IMR-90 (cell line): ENCODE data around the gene IRF4. TPM values are rescaled to one million over a fixed set of nuclear protein-coding genes. Genes with fewer than 3 reads are reported as not detected.

Experiments
- ATAC-seq: fragments of 200-7000 bp; cut with Tn5 transposase; 2 replicates; pipeline ENCODE4 v1.9.1; 2020; ENCODE audit warnings: low read depth, mild to moderate bottlenecking, moderate library complexity
- BruUV-seq: library from RNA; stranded (reverse); fragments of 400-500 nt; replicated peaks from 2 replicates; lab custom pipeline; 2021; lab: Mats Ljungman, UMichigan
- CTCF ChIA-PET: fragments of 300-600 bp; formaldehyde crosslinking; extraction: SDS; loops from one replicate; lab custom pipeline; 2021; ENCODE audit warnings: antibody characterized with exemption; lab: Yijun Ruan, JAX
- POLR2A ChIA-PET: fragments of 300-600 bp; sonication (Branson Sonifier 250); formaldehyde crosslinking; loops from one replicate; lab custom pipeline; 2022; ENCODE audit warnings: antibody characterized with exemption; ENCODE audit not compliant: unreplicated experiment; lab: Charles Lee
- DNase-seq: peaks from one replicate; pipeline ENCODE4 v3.0.0; 2013
- H2AFZ ChIP-seq: replicated peaks from 2 replicates; pipeline ENCODE3; 2013; ENCODE audit warnings: low read length, mild to moderate bottlenecking; ENCODE audit not compliant: poor library complexity
- H2AK5ac ChIP-seq: 2 replicates; pipeline ENCODE4 v1.6.1; 2013; ENCODE audit warnings: low read depth, low read length, inconsistent platforms
- H2AK9ac ChIP-seq: replicated peaks from 2 replicates; pipeline ENCODE3; 2013; ENCODE audit warnings: mild to moderate bottlenecking, low read depth, low read length, moderate library complexity; ENCODE audit not compliant: poor library complexity
- H2BK120ac ChIP-seq: 2 replicates; pipeline ENCODE4 v1.6.1; 2013; ENCODE audit warnings: low read depth, low read length, inconsistent platforms
- H2BK15ac ChIP-seq: 3 replicates; pipeline ENCODE4 v1.6.1; 2013; ENCODE audit warnings: low read depth, low read length, inconsistent platforms
- H2BK20ac ChIP-seq: 2 replicates; pipeline ENCODE4 v1.6.1; 2013; ENCODE audit warnings: low read depth, mild to moderate bottlenecking, inconsistent platforms, low read length, moderate library complexity
- H2BK5ac ChIP-seq: 2 replicates; pipeline ENCODE4 v1.6.1; 2013; ENCODE audit warnings: mild to moderate bottlenecking, low read depth, low read length, inconsistent platforms; ENCODE audit not compliant: poor library complexity, severe bottlenecking
- H3K14ac ChIP-seq: replicated peaks from 2 replicates; pipeline ENCODE4 v1.6.1; 2013; ENCODE audit warnings: low read depth, low read length, inconsistent platforms
- H3K18ac ChIP-seq: 2 replicates; pipeline ENCODE4 v1.6.1; 2013; ENCODE audit warnings: low read depth, low read length, control low read depth
- H3K23ac ChIP-seq: 2 replicates; pipeline ENCODE4 v1.6.1; 2013; ENCODE audit warnings: low read depth, low read length, inconsistent platforms
- H3K27ac ChIP-seq: 2 replicates; pipeline ENCODE4 v1.5.1; 2013; ENCODE audit warnings: mild to moderate bottlenecking, control low read depth, low read length; ENCODE audit not compliant: insufficient read depth
- H3K27me3 ChIP-seq: 2 replicates; pipeline ENCODE4 v1.6.1; 2013; ENCODE audit warnings: low read length; ENCODE audit not compliant: control insufficient read depth, insufficient read depth
- H3K36me3 ChIP-seq: 2 replicates; pipeline ENCODE4 v1.6.1; 2013; ENCODE audit warnings: low read length, mixed read lengths; ENCODE audit not compliant: control insufficient read depth, insufficient read depth
- H3K4ac ChIP-seq: 2 replicates; pipeline ENCODE4 v1.6.1; 2013; ENCODE audit warnings: low read depth, low read length, inconsistent platforms
- H3K4me1 ChIP-seq: 2 replicates; pipeline ENCODE4 v1.6.1; 2013; ENCODE audit warnings: low read length, mixed read lengths; ENCODE audit not compliant: control insufficient read depth, insufficient read depth
- H3K4me2 ChIP-seq: 2 replicates; pipeline ENCODE4 v1.6.1; 2013; ENCODE audit warnings: low read depth, mild to moderate bottlenecking, control low read depth, low read length, moderate library complexity
- H3K4me3 ChIP-seq: 2 replicates; pipeline ENCODE4 v1.5.1; 2013; ENCODE audit warnings: low read depth, mild to moderate bottlenecking, control low read depth, low read length, moderate library complexity; ENCODE audit not compliant: insufficient read depth
- H3K56ac ChIP-seq: 2 replicates; pipeline ENCODE4 v1.6.1; 2013; ENCODE audit warnings: low read length, inconsistent platforms; ENCODE audit not compliant: insufficient read depth; ENCODE audit errors: extremely low read depth
- H3K79me1 ChIP-seq, 2 experiments: 2 replicates each; pipeline ENCODE4 v1.6.1; 2013; ENCODE audit warnings: low read length in 2 of 2, inconsistent platforms in 1 of 2, low read depth in 1 of 2
- H3K9ac ChIP-seq: 2 replicates; pipeline ENCODE4 v1.6.1; 2013; ENCODE audit warnings: low read depth, low read length, control low read depth
- H3K9me1 ChIP-seq: 2 replicates; pipeline ENCODE4 v1.6.1; 2013; ENCODE audit warnings: low read length, inconsistent platforms; ENCODE audit not compliant: insufficient read depth
- H3K9me3 ChIP-seq: 2 replicates; pipeline ENCODE4 v1.6.1; 2013; ENCODE audit warnings: low read length; ENCODE audit not compliant: control insufficient read depth, insufficient read depth
- H4K20me1 ChIP-seq: 2 replicates; pipeline ENCODE4 v1.6.1; 2013; ENCODE audit warnings: low read length, inconsistent platforms; ENCODE audit not compliant: insufficient read depth
- H4K5ac ChIP-seq: 2 replicates; pipeline ENCODE4 v1.6.1; 2013; ENCODE audit warnings: mild to moderate bottlenecking, low read depth, low read length, control low read depth
- H4K8ac ChIP-seq, 2 experiments: 2 replicates each; pipeline ENCODE4 v1.6.1; 2013; ENCODE audit warnings: low read depth in 2 of 2, low read length in 2 of 2, control low read depth in 1 of 2, inconsistent platforms in 1 of 2
- H4K91ac ChIP-seq: 2 replicates; pipeline ENCODE4 v1.6.1; 2013; ENCODE audit warnings: low read depth, low read length, inconsistent platforms; ENCODE audit not compliant: insufficient read depth
- CEBPB ChIP-seq: IDR thresholded peaks from 2 replicates; pipeline ENCODE4 v1.6.1; 2012; ENCODE audit warnings: low read depth, low read length, improper control_type of control experiment
- ELK1 ChIP-seq: fragments of 150-350 bp; IDR thresholded peaks from 2 replicates; pipeline ENCODE4 v1.6.1; 2016; ENCODE audit warnings: low read depth, mild to moderate bottlenecking, low read length, moderate library complexity, borderline replicate concordance
- MAZ ChIP-seq: IDR thresholded peaks from 2 replicates; pipeline ENCODE4 v1.6.1; 2012; ENCODE audit warnings: low read depth, mild to moderate bottlenecking, low read length, improper control_type of control experiment, moderate library complexity, borderline replicate concordance
- NFE2L2 ChIP-seq: fragments of 150-350 bp; IDR thresholded peaks from 2 replicates; pipeline ENCODE4 v1.6.1; 2016; ENCODE audit warnings: low read depth, mild to moderate bottlenecking, low read length
- RCOR1 ChIP-seq: IDR thresholded peaks from 2 replicates; pipeline ENCODE4 v1.6.1; 2012; ENCODE audit warnings: mild to moderate bottlenecking, low read length, improper control_type of control experiment; ENCODE audit not compliant: insufficient replicate concordance
- SMC3 ChIP-seq: fragments of 150-350 bp; IDR thresholded peaks from 2 replicates; pipeline ENCODE4 v1.6.1; 2016; ENCODE audit warnings: low read depth, mild to moderate bottlenecking, antibody characterized with exemption, low read length, moderate library complexity
- WGBS, 2 experiments: methylation state at CpG; one replicate each; pipeline versions ENCODE4 v1.1.5 to v1.1.7; 2013; ENCODE audit warnings: missing lambda C conversion rate in 2 of 2; ENCODE audit not compliant: insufficient read length in 1 of 2; ENCODE audit errors: extremely low coverage in 2 of 2; 5-methylcytosine and 5-hydroxymethylcytosine counted together
- dilution Hi-C: fragments of 300-500 bp; cut with HindIII; formaldehyde crosslinking; loops from one replicate; pipeline ENCODE4 v1.14.3; 2018; ENCODE audit warnings: low sequenced_read_pairs; ENCODE audit not compliant: unreplicated experiment
- in situ Hi-C: fragments of 300-500 bp; cut with MboI; formaldehyde crosslinking; loops from 3 replicates; pipeline ENCODE4 v1.14.3; 2019; ENCODE audit warnings: low sequenced_read_pairs, inconsistent platforms, mixed read lengths
- intact Hi-C: fragments of 100-400 bp; cut with micrococcal nuclease; formaldehyde crosslinking; loops from 2 replicates; pipeline ENCODE4 v1.10.0; 2022
- polyA plus RNA-seq, 3 experiments: library from polyadenylated mRNA; depleted of rRNA; stranded (reverse); fragments of >200 nt; gene quantifications; 2 replicates each; pipeline ENCODE4 v1.2.3, GENCODE V29; 2012; ENCODE audit warnings: low replicate concordance in 1 of 3
- total RNA-seq: library from RNA; depleted of rRNA; stranded (reverse); fragments of >200 nt; gene quantifications from 2 replicates; pipeline ENCODE4 v1.2.3, GENCODE V29; 2012

The IRF4 gene
- total and polyA plus RNA-seq, 2 of the 4 experiments (the other 2 are of a cell fraction): not detected

GRCh38 chr6:421211-421610 lies 29.7 kb downstream of the IRF4 start:
- no peak overlapping the region for H3K9ac ChIP-seq
- ATAC-seq (no peak), DNase-seq (no peak)
- H3K79me1 ChIP-seq: no peaks in the 10 kb centered on the region
- H2AK9ac ChIP-seq: no peak overlapping the region
- no peak overlapping the region for H3K23ac ChIP-seq
- no peak overlapping the region for H2BK15ac ChIP-seq
- peaks cover 6% of the 10 kb centered on the region for H3K4me1 ChIP-seq
- in situ Hi-C loops: no loop called here
- intact Hi-C loops: no loop called here
- H2AFZ ChIP-seq: no peak overlapping the region
- no peak overlapping the region for H2AK5ac ChIP-seq
- H3K9me3 ChIP-seq: peaks cover 4% of the 10 kb centered on the region
- no peak overlapping the region for H3K18ac ChIP-seq
- no peak overlapping the region for H3K56ac ChIP-seq
- WGBS, 2 experiments: 95% methylated on average over 4 of the region's 7 CpGs; no CpG with 5 or more reads in 1 of the 2 experiments
- H3K27me3 ChIP-seq: peaks cover 14% of the 10 kb centered on the region
- H3K9me1 ChIP-seq: peaks cover 5% of the 10 kb centered on the region
- dilution Hi-C loops: no loop called here
- ChIA-PET POLR2A (no interaction called here), CTCF (no interaction called here)
- no TSS peak for BruUV-seq
- TF ChIP-seq CEBPB (no peak), MAZ (no peak), SMC3 (no peak), RCOR1 (no peak), NFE2L2 (no peak), ELK1 (no peak)
- H4K20me1 ChIP-seq: peaks cover 3% of the 10 kb centered on the region; the same call in 1 of the 2 replicates
- no peak overlapping the region for H3K4ac ChIP-seq
- no peak overlapping the region for H3K14ac ChIP-seq
- no peaks in the 10 kb centered on the region for H3K36me3 ChIP-seq
- H3K4me2 ChIP-seq: no peak overlapping the region
- no peak overlapping the region for H3K27ac ChIP-seq
- no peak overlapping the region for H4K91ac ChIP-seq
- H4K8ac ChIP-seq: no peak overlapping the region
- H3K4me3 ChIP-seq: no peak overlapping the region
- H2BK20ac ChIP-seq: no peak overlapping the region
- no peak overlapping the region for H2BK120ac ChIP-seq
- H2BK5ac ChIP-seq: no peak overlapping the region
- H4K5ac ChIP-seq: no peak overlapping the region
